Measurements from ENCODE around the gene RPL5. TPM values are rescaled to one million over a fixed set of nuclear protein-coding genes. Genes with fewer than 3 reads are reported as not detected.

RPL5 gene
- total and polyA plus RNA-seq, 2 donors (not counting 1 experiment from before 2014, with no cell fraction given), result 1,104 to 1,477 TPM

DNA sequence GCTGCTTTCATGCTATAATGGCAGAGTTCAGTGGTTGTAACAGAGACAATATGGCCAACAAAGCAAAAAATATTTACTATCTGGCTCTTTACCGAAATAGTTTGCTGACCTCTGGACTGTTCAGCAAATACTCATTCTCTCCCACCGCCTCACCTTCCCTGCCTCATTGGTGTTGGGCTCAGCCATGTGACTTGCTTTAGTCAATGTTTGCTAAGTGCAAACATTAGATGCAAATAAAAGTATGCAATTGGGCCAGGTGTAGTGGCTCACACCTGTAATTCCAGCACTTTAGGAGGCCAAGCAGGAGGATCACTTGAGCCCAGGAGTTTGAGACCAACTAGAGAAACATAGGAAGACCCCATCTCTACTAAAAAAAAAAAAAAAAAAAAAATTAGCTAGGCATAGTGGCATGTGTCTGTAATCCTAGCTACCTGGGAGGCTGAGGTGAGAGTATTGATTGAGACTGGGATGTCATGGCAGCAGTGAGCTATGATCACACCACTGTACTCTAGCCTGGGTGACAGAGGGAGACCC is 55.1 kb downstream of the RPL5 start:
- CTCF ChIA-PET, result interaction anchor here (1.0 to 1.9 kb wide), 2 partner anchors 27 to 107 kb away, joined by 3 to 10 read pairs; no protein-coding TSS in a partner anchor
- POLR2A ChIA-PET, result no interaction called here
- peaks cover 46% of the 10 kb centered on the region for H3K4me1 Mint-ChIP-seq

DNA sequence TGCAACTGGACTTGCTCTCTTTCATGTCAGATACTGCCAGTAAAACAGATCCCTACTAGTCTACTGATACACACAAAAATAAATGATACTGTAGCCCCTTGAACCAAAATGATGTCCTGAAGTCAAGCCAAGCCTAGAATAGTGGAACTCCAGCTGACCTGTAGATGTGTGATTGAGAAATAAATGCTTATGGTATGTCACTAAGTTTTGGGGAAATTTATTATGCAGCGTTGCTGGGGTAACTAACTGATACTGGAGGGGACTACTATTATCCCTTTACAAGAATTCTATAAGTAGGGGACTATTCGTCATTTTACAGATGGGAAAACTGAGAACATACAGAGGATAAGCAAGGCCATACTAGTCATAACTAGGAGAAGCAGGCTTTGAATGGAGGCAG is 55.6 kb downstream of the RPL5 start:
- H2AFZ ChIP-seq (ENCODE audit: insufficient read depth, low read depth, low read length, poor library complexity, severe bottlenecking), result no peak overlapping the region
- Mint-ChIP-seq H3K9me3 (ENCODE audit: insufficient read depth) (peaks cover 4% of the 10 kb centered on the region), H3K4me3 (no peak overlapping the region), H3K27me3 (no peaks in the 10 kb centered on the region), H3K27ac (peak overlapping the region; percentile 35), H3K4me1 (peaks cover 43% of the 10 kb centered on the region)
- ATAC-seq (ENCODE audit: low read depth), result no peak
- WGBS (ENCODE audit: insufficient coverage), result no CpG with 5 or more reads among the region's 2 CpGs
- DNase-seq, result no peak
- no peaks in the 10 kb centered on the region for H3K36me3 ChIP-seq (replicated peaks in 1 of 2; ENCODE audit: control extremely low read depth in 1 of 2, control insufficient read depth in 1 of 2, extremely low read depth in 1 of 2, insufficient read depth in 2 of 2, low read length in 1 of 2)
- no peak overlapping the region for H3K4me3 ChIP-seq (ENCODE audit: control extremely low read depth in 1 of 5, extremely low read depth in 1 of 5, insufficient read depth in 1 of 5, low read depth in 2 of 5, low read length in 4 of 5)
- H3K27ac ChIP-seq (ENCODE audit: low read length in 2 of 2), result no peak overlapping the region
- peaks cover 71% of the 10 kb centered on the region for H3K79me2 ChIP-seq (ENCODE audit: control insufficient read depth, insufficient read depth, low read length)
- peaks cover 0 to 10% (median 0%) of the 10 kb centered on the region in 3 donors for H3K9me3 ChIP-seq (ENCODE audit: control extremely low read depth in 1 of 3, control insufficient read depth in 2 of 3, insufficient read depth in 1 of 3, low read length in 2 of 3)
- no peak for TF ChIP-seq EZH2 (IDR thresholded peaks at IDR 0.05; ENCODE audit: borderline replicate concordance, insufficient read depth, low read depth, low read length, poor library complexity, severe bottlenecking)
- TF ChIP-seq, protein P1, sequence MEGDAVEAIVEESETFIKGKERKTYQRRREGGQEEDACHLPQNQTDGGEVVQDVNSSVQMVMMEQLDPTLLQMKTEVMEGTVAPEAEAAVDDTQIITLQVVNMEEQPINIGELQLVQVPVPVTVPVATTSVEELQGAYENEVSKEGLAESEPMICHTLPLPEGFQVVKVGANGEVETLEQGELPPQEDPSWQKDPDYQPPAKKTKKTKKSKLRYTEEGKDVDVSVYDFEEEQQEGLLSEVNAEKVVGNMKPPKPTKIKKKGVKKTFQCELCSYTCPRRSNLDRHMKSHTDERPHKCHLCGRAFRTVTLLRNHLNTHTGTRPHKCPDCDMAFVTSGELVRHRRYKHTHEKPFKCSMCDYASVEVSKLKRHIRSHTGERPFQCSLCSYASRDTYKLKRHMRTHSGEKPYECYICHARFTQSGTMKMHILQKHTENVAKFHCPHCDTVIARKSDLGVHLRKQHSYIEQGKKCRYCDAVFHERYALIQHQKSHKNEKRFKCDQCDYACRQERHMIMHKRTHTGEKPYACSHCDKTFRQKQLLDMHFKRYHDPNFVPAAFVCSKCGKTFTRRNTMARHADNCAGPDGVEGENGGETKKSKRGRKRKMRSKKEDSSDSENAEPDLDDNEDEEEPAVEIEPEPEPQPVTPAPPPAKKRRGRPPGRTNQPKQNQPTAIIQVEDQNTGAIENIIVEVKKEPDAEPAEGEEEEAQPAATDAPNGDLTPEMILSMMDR (IDR thresholded peaks at IDR 0.05), result no peak
- intact Hi-C loops (cut with micrococcal nuclease), result loop anchor here (5.0 kb wide), 1 partner anchor 40 kb away; no protein-coding TSS in a partner anchor
- ChIA-PET POLR2A (no interaction called here), CTCF (interaction anchor here (1.0 to 1.9 kb wide), 3 partner anchors 28 to 138 kb away, joined by 3 to 10 read pairs (median 4); no protein-coding TSS in a partner anchor)
- H3K4me1 ChIP-seq (ENCODE audit: control insufficient read depth in 2 of 2, insufficient read depth in 2 of 2, low read length in 2 of 2), result peaks cover 16 to 21% of the 10 kb centered on the region in 2 donors
- peaks cover 19% of the 10 kb centered on the region for H4K20me1 ChIP-seq (ENCODE audit: control insufficient read depth, insufficient read depth, low read length, poor library complexity, severe bottlenecking)
- H3K9ac ChIP-seq (ENCODE audit: low read length), result no peak overlapping the region
- H3K27me3 ChIP-seq (replicated peaks in 1 of 4; ENCODE audit: control extremely low read depth in 1 of 4, control insufficient read depth in 3 of 4, insufficient read depth in 4 of 4, low read length in 3 of 4), result no peaks in the 10 kb centered on the region
- no peak overlapping the region for H3K4me2 ChIP-seq (replicated peaks; ENCODE audit: low read depth, low read length, poor library complexity, severe bottlenecking)

More for the DNA sequence above, 55.1 kb downstream of the RPL5 start:
- Mint-ChIP-seq H3K27me3 (no peaks in the 10 kb centered on the region), H3K9me3 (ENCODE audit: insufficient read depth) (peaks cover 4% of the 10 kb centered on the region), H3K4me3 (no peak overlapping the region), H3K27ac (peak overlapping the region; percentile 35)
- Histone ChIP-seq H2AFZ (ENCODE audit: insufficient read depth, low read depth, low read length, poor library complexity, severe bottlenecking) (no peak overlapping the region), H3K4me1 (ENCODE audit: control insufficient read depth in 2 of 2, insufficient read depth in 2 of 2, low read length in 2 of 2) (peaks cover 16 to 21% of the 10 kb centered on the region in 2 donors), H3K27me3 (replicated peaks in 1 of 4; ENCODE audit: control extremely low read depth in 1 of 4, control insufficient read depth in 3 of 4, insufficient read depth in 4 of 4, low read length in 3 of 4) (no peaks in the 10 kb centered on the region), H4K20me1 (ENCODE audit: control insufficient read depth, insufficient read depth, low read length, poor library complexity, severe bottlenecking) (peaks cover 24% of the 10 kb centered on the region), H3K9ac (ENCODE audit: low read length) (no peak overlapping the region), H3K9me3 (ENCODE audit: control extremely low read depth in 1 of 3, control insufficient read depth in 2 of 3, insufficient read depth in 1 of 3, low read length in 2 of 3) (peaks cover 0 to 10% (median 1%) of the 10 kb centered on the region in 3 donors), H3K27ac (ENCODE audit: low read length in 2 of 2) (peak overlapping the region in 1 of 2 donors; percentile 17), H3K4me2 (replicated peaks; ENCODE audit: low read depth, low read length, poor library complexity, severe bottlenecking) (no peak overlapping the region), H3K79me2 (ENCODE audit: control insufficient read depth, insufficient read depth, low read length) (peaks cover 75% of the 10 kb centered on the region), H3K4me3 (ENCODE audit: control extremely low read depth in 1 of 5, extremely low read depth in 1 of 5, insufficient read depth in 1 of 5, low read depth in 2 of 5, low read length in 4 of 5) (no peak overlapping the region), H3K36me3 (replicated peaks in 1 of 2; ENCODE audit: control extremely low read depth in 1 of 2, control insufficient read depth in 1 of 2, extremely low read depth in 1 of 2, insufficient read depth in 2 of 2, low read length in 1 of 2) (no peaks in the 10 kb centered on the region)
- ATAC-seq (ENCODE audit: low read depth), result no peak
- DNase-seq, result no peak
- no CpG with 5 or more reads among the region's 2 CpGs for WGBS (ENCODE audit: insufficient coverage)
- intact Hi-C loops (cut with micrococcal nuclease), result loop anchor here (5.0 kb wide), 1 partner anchor 40 kb away; no protein-coding TSS in a partner anchor
- TF ChIP-seq, protein P1 (IDR thresholded peaks at IDR 0.05), result no peak
- TF ChIP-seq EZH2 (IDR thresholded peaks at IDR 0.05; ENCODE audit: borderline replicate concordance, insufficient read depth, low read depth, low read length, poor library complexity, severe bottlenecking), result no peak
